Choroid plexus epithelial cell (primary cell): Measurements from ENCODE around the gene PRSS22.
"Not testable (repeated sequence)": the region's sequence is repeated elsewhere in the genome, so short reads cannot be mapped to it uniquely, and the experiment has no call there.

Source experiments
- DNase-seq: peaks from one replicate; pipeline ENCODE4 v3.0.0-alpha.2; 2010; ENCODE audit warnings: low read depth
- H3K4me3 ChIP-seq: 2 replicates; pipeline ENCODE4 v1.5.1; 2011; ENCODE audit warnings: low read depth, mild to moderate bottlenecking, control low read depth, low read length, moderate library complexity
- CTCF ChIP-seq: conservative IDR thresholded peaks from 2 replicates; pipeline ENCODE4 v1.5.1; 2011; ENCODE audit warnings: low read depth, mild to moderate bottlenecking, control low read depth, inconsistent platforms, low read length, moderate library complexity

PRSS22 gene

GRCh38 chr16:2857451-2858244, at the start of gene PRSS22:
Gene PRSS22, minus strand, starts transcription at chr16:2858170. Its CDS starts 66 bp downstream, at chr16:2858104.
- H3K4me3 ChIP-seq, result no peak within 1 kb of the TSS
- no peak for TF ChIP-seq CTCF
- DNase-seq, result no peak

DNA sequence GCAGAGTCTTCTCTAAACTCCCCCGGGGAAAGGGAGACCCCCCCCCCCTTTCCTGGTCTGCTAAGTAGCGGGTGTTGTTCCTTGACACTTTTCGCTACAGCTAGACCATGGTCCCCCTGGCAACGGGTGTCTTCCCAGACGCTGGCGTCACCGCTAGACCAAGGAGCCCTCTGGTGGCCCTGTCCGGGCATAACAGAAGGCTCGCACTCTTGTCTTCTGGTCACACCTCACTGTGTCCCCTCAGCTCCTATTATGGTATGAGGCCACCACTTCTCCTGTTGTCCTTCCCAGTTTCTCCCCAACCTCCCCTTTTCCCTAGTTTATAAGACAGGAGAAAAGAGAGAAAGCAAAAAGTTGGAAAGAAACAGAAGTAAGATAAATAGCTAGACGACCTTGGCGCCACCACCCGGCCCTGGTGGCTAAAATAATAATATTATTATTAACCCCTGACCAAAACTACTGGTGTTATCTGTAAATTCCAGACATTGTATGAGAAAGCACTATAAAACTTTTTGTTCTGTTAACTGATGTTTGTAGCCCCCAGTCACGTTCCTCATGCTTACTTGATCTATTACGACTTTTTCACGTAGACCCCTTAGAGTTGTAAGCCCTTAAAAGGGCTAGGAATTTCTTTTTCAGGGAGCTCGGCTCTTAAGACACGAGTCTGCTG, 49.2 kb upstream of the PRSS22 start:
- peak; percentile 51 for TF ChIP-seq CTCF
- not testable (repeated sequence) for H3K4me3 ChIP-seq
- peak; percentile 57 for DNase-seq

DNA sequence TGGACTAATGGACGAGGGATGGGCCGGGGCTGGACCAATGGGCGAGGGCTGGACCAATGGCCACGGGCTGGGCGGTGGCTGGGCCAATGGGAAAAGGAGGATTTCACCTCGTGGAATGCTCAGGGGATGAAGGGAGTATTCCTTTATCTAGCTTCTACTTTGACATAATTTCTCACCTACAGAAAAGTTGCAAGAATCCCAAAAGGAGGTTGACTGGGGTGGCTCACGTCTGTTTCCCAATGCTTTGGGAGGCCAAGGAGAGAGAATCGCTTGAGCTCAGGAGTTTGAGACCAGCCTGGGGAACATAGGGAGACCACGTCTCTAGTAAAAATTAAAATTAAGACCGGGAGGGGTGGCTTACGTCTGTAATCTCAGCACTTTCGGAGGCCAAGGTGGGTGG, 48.0 kb upstream of the PRSS22 start:
- H3K4me3 ChIP-seq, result no peak overlapping the region
- no peak for TF ChIP-seq CTCF
- no peak for DNase-seq

DNA sequence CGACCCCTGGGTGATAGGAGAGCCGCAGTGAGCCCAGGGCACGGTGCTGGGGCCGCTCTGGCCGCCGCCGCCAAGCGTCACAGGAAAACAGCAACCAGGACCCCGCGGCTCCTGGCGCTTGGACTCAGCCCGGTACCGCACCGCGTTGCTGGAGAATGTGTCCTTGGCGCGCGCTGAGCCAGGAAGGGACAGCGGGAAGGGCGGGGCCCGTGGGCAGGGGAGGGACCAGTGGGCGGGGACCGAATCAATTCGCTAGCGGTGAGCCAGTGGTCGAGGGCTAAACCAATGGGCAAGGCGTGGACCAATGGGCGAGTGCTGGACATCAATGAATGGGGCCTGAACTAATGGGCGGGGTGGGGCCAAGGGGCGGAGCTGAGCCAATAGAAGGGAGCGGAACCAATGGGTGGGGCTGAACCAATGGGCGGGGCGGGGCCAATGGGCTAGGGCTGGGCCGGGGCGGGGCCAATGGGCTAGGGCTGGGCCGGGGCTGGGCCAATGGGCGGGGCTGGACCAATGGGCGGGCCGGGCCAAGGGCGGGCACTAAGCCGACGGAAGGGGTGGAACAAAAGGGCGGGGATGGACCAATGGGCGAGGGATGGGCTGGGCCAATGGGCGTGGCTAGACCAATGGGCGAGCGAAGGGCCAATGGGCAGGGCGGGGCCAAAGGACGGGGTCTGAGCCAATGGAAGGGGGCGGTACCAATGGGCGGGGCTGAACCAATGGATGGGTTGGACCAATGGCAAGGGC, 47.4 kb upstream of the PRSS22 start:
- TF ChIP-seq CTCF, result no peak
- H3K4me3 ChIP-seq, result peak overlapping the region; percentile 75
- peak; percentile 100 for DNase-seq

- peak overlapping the region; percentile 75 for H3K4me3 ChIP-seq
- DNase-seq, result no peak
- no peak for TF ChIP-seq CTCF
Observed at GRCh38 chr16:2904922-2905240, 46.9 kb upstream of the PRSS22 start.

DNA sequence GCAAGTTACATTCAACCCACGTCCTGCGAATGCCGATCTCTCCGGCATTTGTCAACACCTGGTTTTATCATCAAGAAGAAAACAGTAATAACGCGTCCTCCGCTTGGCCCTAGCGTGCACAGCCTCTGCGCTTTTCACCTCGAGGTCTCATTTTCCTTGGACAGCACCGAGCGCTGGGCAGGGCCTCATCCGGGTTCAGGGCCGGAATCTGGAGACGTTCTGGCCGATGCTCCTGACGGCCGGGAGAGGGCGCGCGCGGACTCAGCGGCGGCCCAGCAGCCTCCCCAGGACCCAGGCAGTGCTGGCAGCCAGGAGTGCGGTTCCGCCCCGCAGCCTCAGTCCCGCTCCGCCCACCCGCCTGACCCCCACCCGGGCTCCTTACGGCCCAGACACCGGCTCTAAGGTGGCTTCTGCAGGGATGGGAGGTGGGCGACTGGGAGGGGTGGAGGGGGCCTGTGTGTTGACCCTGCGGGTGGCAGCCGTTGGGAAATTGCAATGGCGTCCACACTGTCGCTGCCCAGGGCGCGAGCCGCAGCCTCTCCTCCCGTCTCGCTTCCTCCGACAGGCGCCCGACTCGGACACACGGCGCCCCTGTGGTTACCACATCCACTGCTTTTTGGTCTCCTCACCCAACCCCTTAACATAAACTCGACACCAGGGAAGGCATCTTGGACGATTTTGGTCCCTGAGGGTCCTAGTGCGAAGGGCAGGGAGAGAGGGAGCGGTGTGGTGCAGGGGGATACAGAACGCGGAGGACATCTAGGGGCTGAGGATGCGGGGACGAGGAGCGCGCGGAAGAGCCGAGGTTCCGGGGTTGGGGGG, 46.3 kb upstream of the PRSS22 start:
- peak; percentile 79 for TF ChIP-seq CTCF
- peak; percentile 90 for DNase-seq
- H3K4me3 ChIP-seq, result peak overlapping the region; percentile 75
